IMR-90 (cell line): ENCODE measurements around the gene CYP2C18. TPM values are rescaled to one million over a fixed set of nuclear protein-coding genes. Genes with fewer than 3 reads are reported as not detected.

ENCODE experiments used
- ATAC-seq: fragments of 200-7000 bp; cut with Tn5 transposase; 2 replicates; pipeline ENCODE4 v1.9.1; 2020; ENCODE audit warnings: low read depth, mild to moderate bottlenecking, moderate library complexity
- BruUV-seq: library from RNA; stranded (reverse); fragments of 400-500 nt; replicated peaks from 2 replicates; lab custom pipeline; 2021; lab: Mats Ljungman, UMichigan
- CTCF ChIA-PET: fragments of 300-600 bp; formaldehyde crosslinking; extraction: SDS; loops from one replicate; lab custom pipeline; 2021; ENCODE audit warnings: antibody characterized with exemption; lab: Yijun Ruan, JAX
- POLR2A ChIA-PET: fragments of 300-600 bp; sonication (Branson Sonifier 250); formaldehyde crosslinking; loops from one replicate; lab custom pipeline; 2022; ENCODE audit warnings: antibody characterized with exemption; ENCODE audit not compliant: unreplicated experiment; lab: Charles Lee
- DNase-seq: peaks from one replicate; pipeline ENCODE4 v3.0.0; 2013
- H2AFZ ChIP-seq: replicated peaks from 2 replicates; pipeline ENCODE3; 2013; ENCODE audit warnings: low read length, mild to moderate bottlenecking; ENCODE audit not compliant: poor library complexity
- H2AK5ac ChIP-seq: 2 replicates; pipeline ENCODE4 v1.6.1; 2013; ENCODE audit warnings: low read depth, low read length, inconsistent platforms
- H2AK9ac ChIP-seq: replicated peaks from 2 replicates; pipeline ENCODE3; 2013; ENCODE audit warnings: mild to moderate bottlenecking, low read depth, low read length, moderate library complexity; ENCODE audit not compliant: poor library complexity
- H2BK120ac ChIP-seq: 2 replicates; pipeline ENCODE4 v1.6.1; 2013; ENCODE audit warnings: low read depth, low read length, inconsistent platforms
- H2BK15ac ChIP-seq: 3 replicates; pipeline ENCODE4 v1.6.1; 2013; ENCODE audit warnings: low read depth, low read length, inconsistent platforms
- H2BK20ac ChIP-seq: 2 replicates; pipeline ENCODE4 v1.6.1; 2013; ENCODE audit warnings: low read depth, mild to moderate bottlenecking, inconsistent platforms, low read length, moderate library complexity
- H2BK5ac ChIP-seq: 2 replicates; pipeline ENCODE4 v1.6.1; 2013; ENCODE audit warnings: mild to moderate bottlenecking, low read depth, low read length, inconsistent platforms; ENCODE audit not compliant: poor library complexity, severe bottlenecking
- H3K14ac ChIP-seq: replicated peaks from 2 replicates; pipeline ENCODE4 v1.6.1; 2013; ENCODE audit warnings: low read depth, low read length, inconsistent platforms
- H3K18ac ChIP-seq: 2 replicates; pipeline ENCODE4 v1.6.1; 2013; ENCODE audit warnings: low read depth, low read length, control low read depth
- H3K23ac ChIP-seq: 2 replicates; pipeline ENCODE4 v1.6.1; 2013; ENCODE audit warnings: low read depth, low read length, inconsistent platforms
- H3K27ac ChIP-seq: 2 replicates; pipeline ENCODE4 v1.5.1; 2013; ENCODE audit warnings: mild to moderate bottlenecking, control low read depth, low read length; ENCODE audit not compliant: insufficient read depth
- H3K27me3 ChIP-seq: 2 replicates; pipeline ENCODE4 v1.6.1; 2013; ENCODE audit warnings: low read length; ENCODE audit not compliant: control insufficient read depth, insufficient read depth
- H3K36me3 ChIP-seq: 2 replicates; pipeline ENCODE4 v1.6.1; 2013; ENCODE audit warnings: low read length, mixed read lengths; ENCODE audit not compliant: control insufficient read depth, insufficient read depth
- H3K4ac ChIP-seq: 2 replicates; pipeline ENCODE4 v1.6.1; 2013; ENCODE audit warnings: low read depth, low read length, inconsistent platforms
- H3K4me1 ChIP-seq: 2 replicates; pipeline ENCODE4 v1.6.1; 2013; ENCODE audit warnings: low read length, mixed read lengths; ENCODE audit not compliant: control insufficient read depth, insufficient read depth
- H3K4me2 ChIP-seq: 2 replicates; pipeline ENCODE4 v1.6.1; 2013; ENCODE audit warnings: low read depth, mild to moderate bottlenecking, control low read depth, low read length, moderate library complexity
- H3K4me3 ChIP-seq: 2 replicates; pipeline ENCODE4 v1.5.1; 2013; ENCODE audit warnings: low read depth, mild to moderate bottlenecking, control low read depth, low read length, moderate library complexity; ENCODE audit not compliant: insufficient read depth
- H3K56ac ChIP-seq: 2 replicates; pipeline ENCODE4 v1.6.1; 2013; ENCODE audit warnings: low read length, inconsistent platforms; ENCODE audit not compliant: insufficient read depth; ENCODE audit errors: extremely low read depth
- H3K79me1 ChIP-seq, 2 experiments: 2 replicates each; pipeline ENCODE4 v1.6.1; 2013; ENCODE audit warnings: low read length in 2 of 2, inconsistent platforms in 1 of 2, low read depth in 1 of 2
- H3K9ac ChIP-seq: 2 replicates; pipeline ENCODE4 v1.6.1; 2013; ENCODE audit warnings: low read depth, low read length, control low read depth
- H3K9me1 ChIP-seq: 2 replicates; pipeline ENCODE4 v1.6.1; 2013; ENCODE audit warnings: low read length, inconsistent platforms; ENCODE audit not compliant: insufficient read depth
- H3K9me3 ChIP-seq: 2 replicates; pipeline ENCODE4 v1.6.1; 2013; ENCODE audit warnings: low read length; ENCODE audit not compliant: control insufficient read depth, insufficient read depth
- H4K20me1 ChIP-seq: 2 replicates; pipeline ENCODE4 v1.6.1; 2013; ENCODE audit warnings: low read length, inconsistent platforms; ENCODE audit not compliant: insufficient read depth
- H4K5ac ChIP-seq: 2 replicates; pipeline ENCODE4 v1.6.1; 2013; ENCODE audit warnings: mild to moderate bottlenecking, low read depth, low read length, control low read depth
- H4K8ac ChIP-seq, 2 experiments: 2 replicates each; pipeline ENCODE4 v1.6.1; 2013; ENCODE audit warnings: low read depth in 2 of 2, low read length in 2 of 2, control low read depth in 1 of 2, inconsistent platforms in 1 of 2
- H4K91ac ChIP-seq: 2 replicates; pipeline ENCODE4 v1.6.1; 2013; ENCODE audit warnings: low read depth, low read length, inconsistent platforms; ENCODE audit not compliant: insufficient read depth
- MAZ ChIP-seq: IDR thresholded peaks from 2 replicates; pipeline ENCODE4 v1.6.1; 2012; ENCODE audit warnings: low read depth, mild to moderate bottlenecking, low read length, improper control_type of control experiment, moderate library complexity, borderline replicate concordance
- USF2 ChIP-seq: fragments of 150-350 bp; IDR thresholded peaks from 2 replicates; pipeline ENCODE4 v1.6.1; 2017; ENCODE audit warnings: mild to moderate bottlenecking, antibody characterized with exemption, low read length, low read depth
- WGBS, 2 experiments: methylation state at CpG; one replicate each; pipeline versions ENCODE4 v1.1.5 to v1.1.7; 2013; ENCODE audit warnings: missing lambda C conversion rate in 2 of 2; ENCODE audit not compliant: insufficient read length in 1 of 2; ENCODE audit errors: extremely low coverage in 2 of 2; 5-methylcytosine and 5-hydroxymethylcytosine counted together
- dilution Hi-C: fragments of 300-500 bp; cut with HindIII; formaldehyde crosslinking; loops from one replicate; pipeline ENCODE4 v1.14.3; 2018; ENCODE audit warnings: low sequenced_read_pairs; ENCODE audit not compliant: unreplicated experiment
- in situ Hi-C: fragments of 300-500 bp; cut with MboI; formaldehyde crosslinking; loops from 3 replicates; pipeline ENCODE4 v1.14.3; 2019; ENCODE audit warnings: low sequenced_read_pairs, inconsistent platforms, mixed read lengths
- intact Hi-C: fragments of 100-400 bp; cut with micrococcal nuclease; formaldehyde crosslinking; loops from 2 replicates; pipeline ENCODE4 v1.10.0; 2022
- polyA plus RNA-seq, 3 experiments: library from polyadenylated mRNA; depleted of rRNA; stranded (reverse); fragments of >200 nt; gene quantifications; 2 replicates each; pipeline ENCODE4 v1.2.3, GENCODE V29; 2012; ENCODE audit warnings: low replicate concordance in 1 of 3
- total RNA-seq: library from RNA; depleted of rRNA; stranded (reverse); fragments of >200 nt; gene quantifications from 2 replicates; pipeline ENCODE4 v1.2.3, GENCODE V29; 2012

CYP2C18 gene
- total and polyA plus RNA-seq, 2 of the 4 experiments (the other 2 are of a cell fraction) = not detected

DNA sequence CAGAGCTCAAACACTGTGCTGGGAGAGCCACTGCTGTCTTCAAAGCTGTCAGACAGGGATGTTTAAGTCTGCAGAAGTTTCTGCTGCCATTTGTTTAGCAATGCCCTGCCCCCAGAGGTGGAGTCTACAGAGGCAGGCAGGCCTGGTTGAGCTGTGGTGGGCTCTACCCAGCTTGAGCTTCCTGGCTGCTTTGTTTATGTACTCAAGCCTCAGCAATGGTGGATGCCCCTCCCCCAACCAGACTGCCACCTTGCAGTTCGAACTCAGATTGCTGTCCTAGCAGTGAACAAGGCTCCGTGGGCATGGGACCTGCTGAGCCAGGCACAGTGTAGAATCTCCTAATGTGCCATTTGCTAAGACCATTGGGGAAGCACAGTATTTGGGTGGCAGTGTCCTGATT, 74.4 kb downstream of the CYP2C18 start:
- H2AK5ac ChIP-seq = no peak overlapping the region
- no peak overlapping the region for H2AK9ac ChIP-seq
- no peak overlapping the region for H2BK5ac ChIP-seq
- no peak overlapping the region for H3K4ac ChIP-seq
- no CpG with 5 or more reads among the region's 2 CpGs for WGBS, 2 experiments
- ATAC-seq (no peak), DNase-seq (no peak)
- H3K36me3 ChIP-seq = no peaks in the 10 kb centered on the region
- TF ChIP-seq MAZ = no peak
- no peak for TF ChIP-seq USF2
- no peak overlapping the region for H3K4me2 ChIP-seq
- H3K18ac ChIP-seq = no peak overlapping the region
- H3K79me1 ChIP-seq = no peaks in the 10 kb centered on the region
- no peak overlapping the region for H4K5ac ChIP-seq
- H2BK120ac ChIP-seq = no peak overlapping the region
- no peak overlapping the region for H3K9ac ChIP-seq
- H2BK15ac ChIP-seq = no peak overlapping the region
- no TSS peak for BruUV-seq
- in situ Hi-C loops (no loop called here), intact Hi-C loops (no loop called here), dilution Hi-C loops (no loop called here)
- H4K20me1 ChIP-seq = no peaks in the 10 kb centered on the region
- CTCF ChIA-PET = no interaction called here
- no peaks in the 10 kb centered on the region for H3K4me1 ChIP-seq
- H3K4me3 ChIP-seq = no peak overlapping the region
- H3K27me3 ChIP-seq = no peaks in the 10 kb centered on the region
- H2AFZ ChIP-seq = no peak overlapping the region
- peaks cover 7% of the 10 kb centered on the region; the same call in 1 of the 2 replicates for H3K9me3 ChIP-seq
- no peak overlapping the region for H3K56ac ChIP-seq
- H4K8ac ChIP-seq = no peak overlapping the region
- H3K9me1 ChIP-seq = no peaks in the 10 kb centered on the region
- H4K91ac ChIP-seq = no peak overlapping the region
- H3K27ac ChIP-seq = no peak overlapping the region
- H3K23ac ChIP-seq = no peak overlapping the region
- no peak overlapping the region for H2BK20ac ChIP-seq
- H3K14ac ChIP-seq = no peak overlapping the region
- POLR2A ChIA-PET = no interaction called here
